HepG2 (cell line): ENCODE results near the gene OLFM3.

Source experiments
- ATF1 ChIP-seq: IDR thresholded peaks from 2 replicates; pipeline ENCODE4 v1.6.1; 2016; ENCODE audit warnings: mild to moderate bottlenecking, control low read depth
- KDM4B ChIP-seq: sonication (generic); formaldehyde crosslinking; IDR thresholded peaks from 2 replicates; pipeline ENCODE4 v1.4.0; 2020; ENCODE audit warnings: missing genetic modification reagents
- ZNF160 ChIP-seq: sonication (generic); formaldehyde crosslinking; IDR thresholded peaks from 2 replicates; pipeline ENCODE4 v1.8.0; 2022; ENCODE audit warnings: mild to moderate bottlenecking, inconsistent platforms, missing genetic modification reagents
- TF ChIP-seq, protein P1 (sequence below): sonication (generic); formaldehyde crosslinking; IDR thresholded peaks from 2 replicates; pipeline ENCODE4 v1.5.0; 2020; ENCODE audit warnings: missing genetic modification reagents

DNA sequence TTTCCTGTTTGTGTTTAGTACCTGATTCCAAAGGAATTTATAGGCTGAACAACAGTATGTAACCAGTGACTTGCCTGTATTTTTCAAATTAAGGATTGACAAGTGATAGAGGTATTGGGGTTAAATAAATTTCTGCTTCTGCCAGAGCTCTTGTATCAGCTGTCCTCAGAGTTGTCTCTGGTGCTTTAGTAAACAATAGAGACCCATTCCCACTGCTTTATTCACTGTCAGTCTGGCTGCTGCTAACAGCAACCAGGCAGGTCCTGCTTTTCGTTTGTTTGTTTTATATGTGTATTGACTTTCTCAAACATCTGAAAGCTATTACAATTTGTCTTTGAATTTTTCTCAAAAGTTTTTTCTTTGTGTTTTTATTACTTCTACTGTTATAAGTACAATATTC, 76.1 kb downstream of the OLFM3 start:
- TF ChIP-seq ZNF160 (CRISPR knock-in tag) (no peak), KDM4B (CRISPR knock-in tag) (no peak), ATF1 (CRISPR knock-in tag) (no peak)
- TF ChIP-seq, protein P1, sequence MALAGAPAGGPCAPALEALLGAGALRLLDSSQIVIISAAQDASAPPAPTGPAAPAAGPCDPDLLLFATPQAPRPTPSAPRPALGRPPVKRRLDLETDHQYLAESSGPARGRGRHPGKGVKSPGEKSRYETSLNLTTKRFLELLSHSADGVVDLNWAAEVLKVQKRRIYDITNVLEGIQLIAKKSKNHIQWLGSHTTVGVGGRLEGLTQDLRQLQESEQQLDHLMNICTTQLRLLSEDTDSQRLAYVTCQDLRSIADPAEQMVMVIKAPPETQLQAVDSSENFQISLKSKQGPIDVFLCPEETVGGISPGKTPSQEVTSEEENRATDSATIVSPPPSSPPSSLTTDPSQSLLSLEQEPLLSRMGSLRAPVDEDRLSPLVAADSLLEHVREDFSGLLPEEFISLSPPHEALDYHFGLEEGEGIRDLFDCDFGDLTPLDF (CRISPR knock-in tag), result no peak
